Uterus (tissue), 4 donors: Measurements from ENCODE around the gene NOVA2. TPM values are rescaled to one million over a fixed set of nuclear protein-coding genes. Genes with fewer than 3 reads are reported as not detected.
A peak's percentile ranks its signal among the peaks of the same experiment; 100 is the strongest.

Experiments
- DNase-seq, 2 donors: peaks; one replicate each; pipeline ENCODE4 v3.0.0-alpha.2; 2019 to 2020
- H3K27ac ChIP-seq, 2 donors: fragments of 200-600 bp; sonication (generic); 1 replicate in 1 of 2; 2 replicates in 1 of 2; pipeline ENCODE4 v1.5.1; 2016 to 2018
- H3K27me3 ChIP-seq, 2 donors: fragments of 200-600 bp; sonication (generic); one replicate each; pipeline ENCODE4 v1.5.1; 2018 to 2019; ENCODE audit warnings: control low read depth in 1 of 2
- H3K36me3 ChIP-seq, 2 donors: fragments of 200-600 bp; sonication (generic); one replicate each; pipeline ENCODE4 v1.5.1; 2019; ENCODE audit warnings: control low read depth in 1 of 2
- H3K4me1 ChIP-seq, 2 donors: fragments of 200-600 bp; sonication (generic); one replicate each; pipeline ENCODE4 v1.5.1; 2018 to 2019; ENCODE audit warnings: control low read depth in 1 of 2
- H3K4me3 ChIP-seq, 2 donors: fragments of 200-600 bp; sonication (generic); 1 replicate in 1 of 2; 2 replicates in 1 of 2; pipeline ENCODE4 v1.5.1; 2018 to 2019; ENCODE audit warnings: mild to moderate bottlenecking in 1 of 2
- H3K9me3 ChIP-seq, 2 donors: fragments of 200-600 bp; sonication (generic); one replicate each; pipeline ENCODE4 v1.5.1; 2019; ENCODE audit warnings: control low read depth in 1 of 2
- CTCF ChIP-seq, 4 experiments: fragments of 200-600 bp in 2 of 4; fragments of 450-650 bp in 2 of 4; sonication (generic) in 2 of 4; IDR thresholded peaks; one replicate each; pipeline ENCODE4 v1.5.1; 2016 to 2019; ENCODE audit warnings: antibody characterized with exemption in 4 of 4, mild to moderate bottlenecking in 2 of 4, moderate library complexity in 1 of 4
- POLR2A ChIP-seq, 2 donors: fragments of 450-650 bp; IDR thresholded peaks; one replicate each; pipeline ENCODE4 v1.6.1; 2016; ENCODE audit warnings: antibody characterized with exemption in 2 of 2, mild to moderate bottlenecking in 1 of 2, moderate library complexity in 1 of 2
- intact Hi-C: fragments of 100-400 bp; cut with DNase I; formaldehyde crosslinking; loops from one replicate; pipeline ENCODE4 v1.15.1; 2023; ENCODE audit warnings: low total_unique reads
- total RNA-seq, 4 donors: library from RNA; depleted of rRNA in 3 of 4; stranded (reverse); fragments of >200 nt in 3 of 4; gene quantifications; one replicate each; pipeline versions ENCODE4 v1.1.0 to v1.2.4, GENCODE V29; 2014 to 2023
- donor health status: DM: yes; HTN: yes; CAD: no.

The NOVA2 gene
- total RNA-seq: 10 to 100 TPM in 1 of 4 donors, 1 to 10 TPM in 3; 1.5 to 17.6 (median 2.4) TPM

- Histone ChIP-seq H3K9me3 (no peaks in the 10 kb centered on the region), H3K27ac (peak within 1 kb of the TSS; percentile 68), H3K4me1 (no peaks in the 10 kb centered on the region), H3K4me3 (peak within 1 kb of the TSS; percentile 20 to 32), H3K27me3 (peaks cover 0 to 12% of the 10 kb centered on the region in 2 donors), H3K36me3 (no peaks in the 10 kb centered on the region)
- intact Hi-C loops: no loop called here
- TF ChIP-seq POLR2A (IDR thresholded peaks at IDR 0.05) (peak; percentile 41 to 61), CTCF (IDR thresholded peaks at IDR 0.05) (no peak)
- peak; percentile 42 to 66 for DNase-seq
Observed at GRCh38 chr19:45973553-45974338, at the start of gene NOVA2. Gene NOVA2, minus strand, starts transcription at chr19:45973865. Its CDS starts 514 bp downstream, at chr19:45973351.

- TF ChIP-seq POLR2A (IDR thresholded peaks at IDR 0.05): no peak
- no peak for TF ChIP-seq CTCF (IDR thresholded peaks at IDR 0.05)
- peaks cover 0 to 21% of the 10 kb centered on the region in 2 donors for H3K27me3 ChIP-seq
- H3K27ac ChIP-seq: no peak overlapping the region
Observed at GRCh38 chr19:46023311-46023779, 49.7 kb upstream of the NOVA2 start.

GRCh38 chr19:46022431-46023310 lies 49.0 kb upstream of the NOVA2 start, which contains the start of gene PGLYRP1:
Gene PGLYRP1, minus strand, starts transcription at chr19:46023053. Its CDS starts 32 bp downstream, at chr19:46023021.
- intact Hi-C loops: no loop called here
- Histone ChIP-seq H3K27ac (no peak within 1 kb of the TSS), H3K27me3 (peaks cover 0 to 21% of the 10 kb centered on the region in 2 donors), H3K9me3 (no peaks in the 10 kb centered on the region), H3K4me1 (no peaks in the 10 kb centered on the region), H3K36me3 (no peaks in the 10 kb centered on the region), H3K4me3 (no peak within 1 kb of the TSS)
- no peak for TF ChIP-seq POLR2A (IDR thresholded peaks at IDR 0.05)
- no peak for TF ChIP-seq CTCF (IDR thresholded peaks at IDR 0.05)
- DNase-seq: no peak

More at GRCh38 chr19:46023311-46023779, 49.7 kb upstream of the NOVA2 start:
- H3K36me3 ChIP-seq: no peaks in the 10 kb centered on the region
- intact Hi-C loops: no loop called here
- no peaks in the 10 kb centered on the region for H3K4me1 ChIP-seq
- H3K4me3 ChIP-seq: no peak overlapping the region
- DNase-seq: no peak
- H3K9me3 ChIP-seq: no peaks in the 10 kb centered on the region

- Histone ChIP-seq H3K9me3 (no peaks in the 10 kb centered on the region), H3K36me3 (no peaks in the 10 kb centered on the region), H3K4me1 (no peaks in the 10 kb centered on the region), H3K27me3 (peaks cover 0 to 21% of the 10 kb centered on the region in 2 donors), H3K27ac (no peak overlapping the region), H3K4me3 (no peak overlapping the region)
- no peak for TF ChIP-seq CTCF (IDR thresholded peaks at IDR 0.05)
- no peak for TF ChIP-seq POLR2A (IDR thresholded peaks at IDR 0.05)
- no peak for DNase-seq
- intact Hi-C loops: no loop called here
Observed at GRCh38 chr19:46022061-46022430, 48.4 kb upstream of the NOVA2 start.
